ENCODE results near the gene SPON1.

The SPON1 gene

GRCh38 chr11:14070896-14071295 is 108.4 kb downstream of the SPON1 start:
- FAIRE-seq (no peak), DNase-seq (ENCODE audit: insufficient read length, low spot score) (no peak)
- TF ChIP-seq CTCF (IDR thresholded peaks at IDR 0.05; ENCODE audit: insufficient read depth, missing control alignments): no peak

DNA sequence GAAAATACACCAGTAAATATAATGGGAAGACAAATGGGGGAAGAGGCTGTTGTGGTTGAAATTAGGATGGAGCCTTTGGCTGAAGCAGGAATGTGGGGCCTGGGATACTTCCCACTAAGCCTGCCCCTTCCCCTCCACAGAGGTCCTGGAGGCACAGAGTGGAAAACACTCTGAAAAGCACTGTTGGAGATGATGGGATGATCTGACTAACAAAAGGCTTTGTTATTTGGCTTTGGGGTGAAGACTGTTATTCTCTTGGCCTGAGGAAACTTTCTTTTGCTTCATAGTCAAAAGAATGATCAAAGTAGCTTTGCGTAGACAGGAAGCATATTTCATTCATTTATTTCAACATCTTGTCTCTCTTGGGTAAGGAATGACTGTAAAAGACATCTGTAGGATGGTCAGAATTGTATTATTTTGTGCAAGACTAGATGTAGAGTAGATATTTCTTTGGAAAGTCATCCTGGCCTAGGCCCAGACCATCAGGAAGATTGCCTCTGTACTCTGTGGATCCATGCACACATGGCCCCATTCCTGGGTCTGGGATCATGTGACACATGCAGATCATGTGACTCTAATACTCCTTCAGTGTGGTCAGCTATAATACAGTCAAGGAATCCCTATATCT is 111.4 kb downstream of the SPON1 start:
- FAIRE-seq (no peak), DNase-seq (ENCODE audit: insufficient read length, low spot score) (no peak)
- no peak for TF ChIP-seq CTCF (IDR thresholded peaks at IDR 0.05; ENCODE audit: insufficient read depth, missing control alignments)

DNA sequence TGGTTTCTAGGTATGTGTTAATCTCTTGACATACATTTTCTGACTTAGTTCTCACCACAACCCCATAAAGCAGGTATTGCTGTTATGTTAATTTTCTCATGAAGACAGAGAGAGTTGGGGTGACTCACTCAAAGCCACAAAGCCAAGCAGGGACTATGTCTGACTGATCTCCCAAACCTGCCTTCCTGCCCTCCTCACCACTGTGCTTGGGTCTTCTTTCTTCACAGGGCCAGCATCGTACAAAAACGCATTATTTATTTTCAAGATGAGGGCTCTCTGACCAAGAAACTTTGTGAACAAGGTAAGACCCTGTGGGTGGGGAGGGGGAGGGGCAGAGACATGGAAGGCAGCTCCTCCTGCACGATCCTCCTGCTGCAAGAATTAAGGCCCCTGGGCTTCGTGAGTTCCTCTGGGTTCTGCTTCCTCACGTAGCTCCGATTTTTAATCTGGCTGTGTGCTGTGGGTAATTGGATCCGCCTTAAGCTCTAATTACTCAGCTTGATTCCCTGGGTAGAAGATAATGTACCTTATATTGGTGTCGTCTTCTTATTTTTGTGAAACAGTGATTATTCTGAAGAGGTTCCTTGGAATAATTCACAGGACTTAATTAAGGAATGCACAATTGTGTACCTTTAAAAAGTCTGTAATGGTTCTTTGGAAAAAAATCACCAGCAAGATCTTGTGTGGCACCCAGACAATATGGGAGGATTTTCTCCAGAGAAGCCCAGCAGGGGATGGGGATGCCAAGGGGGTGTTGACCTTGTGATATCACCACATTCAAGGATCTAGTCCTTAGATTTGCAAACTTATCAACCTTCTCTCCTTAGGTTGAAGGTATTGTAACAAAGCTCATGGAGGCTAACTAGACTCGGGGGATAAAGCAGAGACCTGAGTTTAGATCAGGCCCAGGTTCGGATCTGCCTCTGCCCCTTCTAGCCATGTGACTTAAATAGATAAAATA is 112.9 kb downstream of the SPON1 start:
- peak; percentile 29 for DNase-seq (ENCODE audit: insufficient read length, low spot score)
- FAIRE-seq: peak; percentile 51
- no peak for TF ChIP-seq CTCF (IDR thresholded peaks at IDR 0.05; ENCODE audit: insufficient read depth, missing control alignments)

DNA sequence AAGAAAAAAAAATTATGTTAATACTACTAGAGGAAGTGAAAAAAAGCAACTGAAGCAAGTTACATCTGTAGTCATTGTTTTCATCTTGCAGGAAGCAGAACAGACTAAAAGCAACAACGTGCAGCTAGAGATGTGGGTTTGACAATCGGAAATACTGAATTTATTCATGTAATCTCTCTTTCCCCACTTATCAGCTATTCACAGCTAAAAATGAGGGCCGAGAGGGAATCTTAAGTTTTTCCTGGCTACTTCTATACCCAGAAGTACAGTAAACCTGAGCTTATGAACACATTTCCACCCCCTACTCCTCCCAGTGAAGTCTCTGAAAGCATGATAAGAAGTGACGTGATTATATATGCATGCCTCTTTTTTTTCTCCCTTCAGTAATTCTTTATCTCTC is 116.5 kb downstream of the SPON1 start:
- DNase-seq (ENCODE audit: insufficient read length, low spot score): no peak
- TF ChIP-seq CTCF (IDR thresholded peaks at IDR 0.05; ENCODE audit: insufficient read depth, missing control alignments): no peak
- no peak for FAIRE-seq

DNA sequence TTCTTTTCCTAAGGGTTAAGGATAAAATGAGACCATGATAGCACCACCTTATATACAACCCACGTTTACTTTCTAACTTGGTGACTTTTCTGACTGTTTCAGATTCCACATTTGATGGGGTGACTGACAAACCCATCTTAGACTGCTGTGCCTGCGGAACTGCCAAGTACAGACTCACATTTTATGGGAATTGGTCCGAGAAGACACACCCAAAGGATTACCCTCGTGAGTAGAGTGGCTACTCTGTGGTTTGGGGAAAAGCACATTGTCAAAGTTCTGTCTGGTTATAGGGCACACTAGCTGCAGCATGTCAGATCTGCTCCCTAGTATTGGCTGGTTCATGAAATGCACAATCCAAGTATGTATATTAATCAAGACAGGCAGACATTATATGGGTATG is 117.3 kb downstream of the SPON1 start:
- TF ChIP-seq CTCF (IDR thresholded peaks at IDR 0.05; ENCODE audit: insufficient read depth, missing control alignments): no peak
- FAIRE-seq: no peak
- DNase-seq (ENCODE audit: insufficient read length, low spot score): no peak

DNA sequence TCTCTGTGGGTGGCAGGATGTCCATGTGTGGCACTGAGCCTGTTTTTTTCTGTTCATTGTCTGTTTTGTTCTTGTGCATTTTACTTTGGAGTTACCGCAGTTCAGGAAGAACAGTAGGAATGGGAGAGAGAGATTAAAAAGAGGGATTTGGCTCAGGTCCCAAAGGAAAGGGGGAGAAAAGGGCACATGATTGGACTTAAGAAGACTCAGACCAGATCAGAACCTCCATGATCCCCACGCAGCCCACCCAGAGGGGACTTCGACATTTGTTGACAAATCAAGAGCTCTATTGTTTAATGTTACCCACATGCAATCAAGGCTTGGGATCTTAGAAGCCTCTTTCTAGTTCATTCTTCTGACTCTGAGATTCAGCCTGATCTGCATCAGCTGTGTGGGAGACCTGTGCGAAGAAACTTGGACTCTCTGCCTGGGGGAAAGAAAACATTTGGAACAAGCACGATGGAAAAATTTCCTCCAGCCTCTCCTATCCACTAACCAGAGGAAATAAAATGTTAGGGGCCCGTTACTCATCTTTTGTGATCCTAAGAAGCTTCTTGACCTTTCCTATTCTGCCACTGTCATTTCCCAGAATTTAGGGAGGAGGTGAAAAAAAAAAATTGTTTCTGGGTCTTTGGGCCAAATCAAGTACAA is 119.2 kb downstream of the SPON1 start:
- FAIRE-seq (no peak), DNase-seq (ENCODE audit: insufficient read length, low spot score) (no peak)
- TF ChIP-seq CTCF (IDR thresholded peaks at IDR 0.05; ENCODE audit: insufficient read depth, missing control alignments): no peak
